Astrocyte (in vitro differentiated cells and primary cell): ENCODE data around the gene OSTF1. TPM values are rescaled to one million over a fixed set of nuclear protein-coding genes. Genes with fewer than 3 reads are reported as not detected.

Source experiments
- DNase-seq: peaks from one replicate; pipeline ENCODE4 v3.0.0-alpha.2; 2010; ENCODE audit warnings: low read depth
- FAIRE-seq: peaks from 2 replicates; lab custom pipeline; 2011; peaks lifted over from hg19 to GRCh38; lab: Jason Lieb, UNC
- H2AFZ ChIP-seq: 2 replicates; pipeline ENCODE4 v1.6.0; 2012; ENCODE audit warnings: low read depth, low read length, inconsistent platforms
- H3K27ac ChIP-seq: 2 replicates; pipeline ENCODE4 v1.5.1; 2011; ENCODE audit warnings: low read depth, low read length, inconsistent platforms
- H3K27me3 ChIP-seq: 2 replicates; pipeline ENCODE4 v1.6.0; 2011; ENCODE audit warnings: low read length, inconsistent platforms; ENCODE audit not compliant: insufficient read depth
- H3K36me3 ChIP-seq: 2 replicates; pipeline ENCODE4 v1.5.1; 2011; ENCODE audit warnings: low read length, inconsistent platforms; ENCODE audit not compliant: insufficient read depth
- H3K4me1 ChIP-seq: 2 replicates; pipeline ENCODE4 v1.5.1; 2011; ENCODE audit warnings: low read length, inconsistent platforms; ENCODE audit not compliant: insufficient read depth
- H3K4me2 ChIP-seq: 2 replicates; pipeline ENCODE4 v1.6.0; 2012; ENCODE audit warnings: low read length, inconsistent platforms
- H3K4me3 ChIP-seq: 2 replicates; pipeline ENCODE4 v1.5.1; 2011; ENCODE audit warnings: low read depth, mild to moderate bottlenecking, low read length, inconsistent platforms; ENCODE audit not compliant: insufficient read depth
- H3K79me2 ChIP-seq: 2 replicates; pipeline ENCODE4 v1.6.0; 2012; ENCODE audit warnings: mild to moderate bottlenecking, low read length, inconsistent platforms; ENCODE audit not compliant: insufficient read depth
- H3K9ac ChIP-seq: 2 replicates; pipeline ENCODE4 v1.6.0; 2012; ENCODE audit warnings: mild to moderate bottlenecking, low read length, inconsistent platforms
- H3K9me3 ChIP-seq: 2 replicates; pipeline ENCODE4 v1.5.1; 2012; ENCODE audit warnings: low read depth, mild to moderate bottlenecking, low read length, inconsistent platforms; ENCODE audit not compliant: insufficient read depth
- H4K20me1 ChIP-seq: 2 replicates; pipeline ENCODE4 v1.6.0; 2012; ENCODE audit warnings: low read length, inconsistent platforms; ENCODE audit not compliant: insufficient read depth
- H3K27ac Mint-ChIP-seq: one replicate; pipeline ENCODE4 v1.8.0; 2021; ENCODE audit warnings: mild to moderate bottlenecking, mixed read lengths; ENCODE audit not compliant: unreplicated experiment
- H3K27me3 Mint-ChIP-seq: one replicate; pipeline ENCODE4 v1.8.0; 2021; ENCODE audit warnings: low read depth, mixed read lengths; ENCODE audit not compliant: unreplicated experiment
- H3K36me3 Mint-ChIP-seq: one replicate; pipeline ENCODE4 v1.8.0; 2021; ENCODE audit warnings: low read depth, mixed read lengths; ENCODE audit not compliant: unreplicated experiment
- H3K4me1 Mint-ChIP-seq: one replicate; pipeline ENCODE4 v1.8.0; 2021; ENCODE audit warnings: low read depth, mixed read lengths; ENCODE audit not compliant: unreplicated experiment
- H3K4me3 Mint-ChIP-seq: one replicate; pipeline ENCODE4 v1.8.0; 2021; ENCODE audit warnings: mild to moderate bottlenecking, moderate library complexity, mixed read lengths; ENCODE audit not compliant: unreplicated experiment
- H3K9me3 Mint-ChIP-seq: one replicate; pipeline ENCODE4 v1.8.0; 2021; ENCODE audit warnings: mild to moderate bottlenecking, mixed read lengths; ENCODE audit not compliant: unreplicated experiment
- EZH2 ChIP-seq: IDR thresholded peaks from 2 replicates; pipeline ENCODE4 v1.6.1; 2012; ENCODE audit warnings: mild to moderate bottlenecking, low read length, inconsistent platforms; ENCODE audit not compliant: insufficient read depth
- total RNA-seq: library from RNA; stranded (reverse); gene quantifications from 2 replicates; pipeline ENCODE4 v1.2.1, GENCODE V29; 2021
- TF ChIP-seq, protein P1 (sequence below): IDR thresholded peaks from 2 replicates; pipeline ENCODE4 v1.5.1; 2011; ENCODE audit warnings: low read depth, mild to moderate bottlenecking, inconsistent platforms, low read length, moderate library complexity; ENCODE audit not compliant: insufficient read depth

Gene OSTF1
- total RNA-seq, 1 donor from 2014 or later = 43.0 TPM

DNA sequence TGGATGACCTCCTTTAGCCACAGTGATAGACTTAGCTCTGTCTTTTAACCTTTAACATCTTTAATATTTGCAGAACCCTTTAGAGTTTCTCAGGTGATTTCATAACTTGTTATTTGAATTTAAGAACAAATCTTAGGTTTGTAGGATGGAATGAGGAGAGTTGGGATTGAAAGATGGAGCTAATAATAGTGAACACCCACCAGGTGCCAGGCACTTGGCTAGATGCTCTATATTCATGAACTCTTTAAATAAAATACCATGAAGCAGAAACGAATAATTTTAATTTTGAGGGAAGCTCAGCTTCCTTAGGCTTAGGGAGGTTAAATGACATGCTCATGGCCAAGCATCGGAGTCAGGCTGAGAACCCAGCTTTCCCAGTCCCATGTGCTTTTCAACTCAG lies 40.8 kb upstream of the OSTF1 start:
- H3K27ac ChIP-seq = no peak overlapping the region
- H3K9ac ChIP-seq = no peak overlapping the region
- no peaks in the 10 kb centered on the region for H3K79me2 ChIP-seq
- FAIRE-seq (no peak), DNase-seq (no peak)
- no peak for TF ChIP-seq EZH2
- TF ChIP-seq, protein P1, sequence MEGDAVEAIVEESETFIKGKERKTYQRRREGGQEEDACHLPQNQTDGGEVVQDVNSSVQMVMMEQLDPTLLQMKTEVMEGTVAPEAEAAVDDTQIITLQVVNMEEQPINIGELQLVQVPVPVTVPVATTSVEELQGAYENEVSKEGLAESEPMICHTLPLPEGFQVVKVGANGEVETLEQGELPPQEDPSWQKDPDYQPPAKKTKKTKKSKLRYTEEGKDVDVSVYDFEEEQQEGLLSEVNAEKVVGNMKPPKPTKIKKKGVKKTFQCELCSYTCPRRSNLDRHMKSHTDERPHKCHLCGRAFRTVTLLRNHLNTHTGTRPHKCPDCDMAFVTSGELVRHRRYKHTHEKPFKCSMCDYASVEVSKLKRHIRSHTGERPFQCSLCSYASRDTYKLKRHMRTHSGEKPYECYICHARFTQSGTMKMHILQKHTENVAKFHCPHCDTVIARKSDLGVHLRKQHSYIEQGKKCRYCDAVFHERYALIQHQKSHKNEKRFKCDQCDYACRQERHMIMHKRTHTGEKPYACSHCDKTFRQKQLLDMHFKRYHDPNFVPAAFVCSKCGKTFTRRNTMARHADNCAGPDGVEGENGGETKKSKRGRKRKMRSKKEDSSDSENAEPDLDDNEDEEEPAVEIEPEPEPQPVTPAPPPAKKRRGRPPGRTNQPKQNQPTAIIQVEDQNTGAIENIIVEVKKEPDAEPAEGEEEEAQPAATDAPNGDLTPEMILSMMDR = no peak
- H3K4me2 ChIP-seq = no peak overlapping the region
- H2AFZ ChIP-seq = no peak overlapping the region
- H3K4me1 ChIP-seq = no peaks in the 10 kb centered on the region
- no peaks in the 10 kb centered on the region for H3K4me1 Mint-ChIP-seq
- no peaks in the 10 kb centered on the region for H3K9me3 ChIP-seq
- H3K36me3 Mint-ChIP-seq = no peaks in the 10 kb centered on the region
- H4K20me1 ChIP-seq = no peaks in the 10 kb centered on the region
- no peaks in the 10 kb centered on the region for H3K36me3 ChIP-seq
- no peak overlapping the region for H3K4me3 Mint-ChIP-seq
- H3K4me3 ChIP-seq = no peak overlapping the region
- no peak overlapping the region for H3K27ac Mint-ChIP-seq
- peaks cover 5% of the 10 kb centered on the region for H3K27me3 Mint-ChIP-seq
- peaks cover 3% of the 10 kb centered on the region for H3K27me3 ChIP-seq
- no peaks in the 10 kb centered on the region for H3K9me3 Mint-ChIP-seq

DNA sequence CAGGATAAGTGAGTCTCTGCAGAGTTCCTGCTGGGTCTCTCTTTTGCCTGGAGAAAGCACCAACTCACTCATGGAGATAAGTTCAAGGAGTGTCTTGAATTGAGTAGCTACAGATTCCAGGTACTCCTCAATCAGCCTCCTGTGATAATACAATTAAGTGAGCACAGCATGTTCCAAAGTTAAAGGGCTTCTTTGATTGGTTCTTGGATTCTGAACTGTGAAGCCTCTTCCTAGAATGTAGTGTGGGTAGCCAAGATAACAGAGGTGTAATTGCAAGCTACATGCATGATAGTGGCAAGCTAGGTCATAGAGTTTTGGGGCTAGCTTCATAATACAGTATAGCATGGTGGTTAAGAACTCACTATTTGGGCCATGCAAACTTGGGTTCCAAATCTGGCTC lies 37.0 kb upstream of the OSTF1 start:
- Mint-ChIP-seq H3K27ac (no peak overlapping the region), H3K36me3 (peaks cover 3% of the 10 kb centered on the region), H3K4me3 (no peak overlapping the region), H3K27me3 (no peaks in the 10 kb centered on the region), H3K9me3 (peaks cover 2% of the 10 kb centered on the region), H3K4me1 (no peaks in the 10 kb centered on the region)
- Histone ChIP-seq H3K4me1 (no peaks in the 10 kb centered on the region), H3K4me2 (no peak overlapping the region), H2AFZ (no peak overlapping the region), H3K36me3 (no peaks in the 10 kb centered on the region), H3K9ac (no peak overlapping the region), H3K4me3 (no peak overlapping the region), H3K9me3 (no peaks in the 10 kb centered on the region), H4K20me1 (no peaks in the 10 kb centered on the region), H3K27ac (no peak overlapping the region), H3K79me2 (no peaks in the 10 kb centered on the region), H3K27me3 (no peaks in the 10 kb centered on the region)
- no peak for TF ChIP-seq EZH2
- TF ChIP-seq, protein P1 = no peak
- no peak for FAIRE-seq
- DNase-seq = no peak

DNA sequence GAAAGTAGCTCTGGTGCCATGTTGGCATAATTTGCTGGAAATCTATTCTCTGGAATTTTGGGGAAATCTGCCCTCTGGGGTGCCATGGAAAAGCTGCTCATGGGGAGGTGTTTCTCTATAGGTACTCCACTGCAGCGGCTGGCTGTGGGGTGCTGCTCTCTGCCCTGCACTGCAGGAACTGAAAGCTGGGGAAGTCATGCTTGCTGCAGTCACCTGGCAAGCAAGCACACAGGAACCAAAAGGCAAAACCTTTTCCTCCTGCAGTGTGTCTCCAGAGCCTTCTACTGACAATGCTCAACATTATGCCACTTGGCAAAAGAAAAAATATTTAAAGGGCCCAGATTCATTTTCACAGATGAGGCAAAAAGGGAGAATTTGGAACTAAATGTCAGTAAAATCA lies 34.4 kb upstream of the OSTF1 start:
- Histone ChIP-seq H3K27me3 (no peaks in the 10 kb centered on the region), H3K79me2 (no peaks in the 10 kb centered on the region), H3K36me3 (no peaks in the 10 kb centered on the region), H3K4me1 (no peaks in the 10 kb centered on the region), H3K9me3 (no peaks in the 10 kb centered on the region), H3K4me2 (no peak overlapping the region), H3K4me3 (no peak overlapping the region), H3K27ac (no peak overlapping the region), H2AFZ (no peak overlapping the region), H4K20me1 (no peaks in the 10 kb centered on the region), H3K9ac (no peak overlapping the region)
- FAIRE-seq (no peak), DNase-seq (no peak)
- TF ChIP-seq EZH2 = no peak
- TF ChIP-seq, protein P1 = no peak
- H3K4me3 Mint-ChIP-seq = no peak overlapping the region
- H3K27me3 Mint-ChIP-seq = no peaks in the 10 kb centered on the region
- H3K4me1 Mint-ChIP-seq = no peaks in the 10 kb centered on the region
- peaks cover 4% of the 10 kb centered on the region for H3K9me3 Mint-ChIP-seq
- H3K27ac Mint-ChIP-seq = no peak overlapping the region
- H3K36me3 Mint-ChIP-seq = peaks cover 3% of the 10 kb centered on the region
